IMR-90 (cell line): ENCODE results near the gene RAB4B. TPM values are rescaled to one million over a fixed set of nuclear protein-coding genes. Genes with fewer than 3 reads are reported as not detected.

Experiments
- ATAC-seq: fragments of 200-7000 bp; cut with Tn5 transposase; 2 replicates; pipeline ENCODE4 v1.9.1; 2020; ENCODE audit warnings: low read depth, mild to moderate bottlenecking, moderate library complexity
- BruUV-seq: library from RNA; stranded (reverse); fragments of 400-500 nt; replicated peaks from 2 replicates; lab custom pipeline; 2021; lab: Mats Ljungman, UMichigan
- CTCF ChIA-PET: fragments of 300-600 bp; formaldehyde crosslinking; extraction: SDS; loops from one replicate; lab custom pipeline; 2021; ENCODE audit warnings: antibody characterized with exemption; lab: Yijun Ruan, JAX
- POLR2A ChIA-PET: fragments of 300-600 bp; sonication (Branson Sonifier 250); formaldehyde crosslinking; loops from one replicate; lab custom pipeline; 2022; ENCODE audit warnings: antibody characterized with exemption; ENCODE audit not compliant: unreplicated experiment; lab: Charles Lee
- DNase-seq: peaks from one replicate; pipeline ENCODE4 v3.0.0; 2013
- H2AFZ ChIP-seq: replicated peaks from 2 replicates; pipeline ENCODE3; 2013; ENCODE audit warnings: low read length, mild to moderate bottlenecking; ENCODE audit not compliant: poor library complexity
- H2AK5ac ChIP-seq: 2 replicates; pipeline ENCODE4 v1.6.1; 2013; ENCODE audit warnings: low read depth, low read length, inconsistent platforms
- H2AK9ac ChIP-seq: replicated peaks from 2 replicates; pipeline ENCODE3; 2013; ENCODE audit warnings: mild to moderate bottlenecking, low read depth, low read length, moderate library complexity; ENCODE audit not compliant: poor library complexity
- H2BK120ac ChIP-seq: 2 replicates; pipeline ENCODE4 v1.6.1; 2013; ENCODE audit warnings: low read depth, low read length, inconsistent platforms
- H2BK15ac ChIP-seq: 3 replicates; pipeline ENCODE4 v1.6.1; 2013; ENCODE audit warnings: low read depth, low read length, inconsistent platforms
- H2BK20ac ChIP-seq: 2 replicates; pipeline ENCODE4 v1.6.1; 2013; ENCODE audit warnings: low read depth, mild to moderate bottlenecking, inconsistent platforms, low read length, moderate library complexity
- H2BK5ac ChIP-seq: 2 replicates; pipeline ENCODE4 v1.6.1; 2013; ENCODE audit warnings: mild to moderate bottlenecking, low read depth, low read length, inconsistent platforms; ENCODE audit not compliant: poor library complexity, severe bottlenecking
- H3K14ac ChIP-seq: replicated peaks from 2 replicates; pipeline ENCODE4 v1.6.1; 2013; ENCODE audit warnings: low read depth, low read length, inconsistent platforms
- H3K18ac ChIP-seq: 2 replicates; pipeline ENCODE4 v1.6.1; 2013; ENCODE audit warnings: low read depth, low read length, control low read depth
- H3K23ac ChIP-seq: 2 replicates; pipeline ENCODE4 v1.6.1; 2013; ENCODE audit warnings: low read depth, low read length, inconsistent platforms
- H3K27ac ChIP-seq: 2 replicates; pipeline ENCODE4 v1.5.1; 2013; ENCODE audit warnings: mild to moderate bottlenecking, control low read depth, low read length; ENCODE audit not compliant: insufficient read depth
- H3K27me3 ChIP-seq: 2 replicates; pipeline ENCODE4 v1.6.1; 2013; ENCODE audit warnings: low read length; ENCODE audit not compliant: control insufficient read depth, insufficient read depth
- H3K36me3 ChIP-seq: 2 replicates; pipeline ENCODE4 v1.6.1; 2013; ENCODE audit warnings: low read length, mixed read lengths; ENCODE audit not compliant: control insufficient read depth, insufficient read depth
- H3K4ac ChIP-seq: 2 replicates; pipeline ENCODE4 v1.6.1; 2013; ENCODE audit warnings: low read depth, low read length, inconsistent platforms
- H3K4me1 ChIP-seq: 2 replicates; pipeline ENCODE4 v1.6.1; 2013; ENCODE audit warnings: low read length, mixed read lengths; ENCODE audit not compliant: control insufficient read depth, insufficient read depth
- H3K4me2 ChIP-seq: 2 replicates; pipeline ENCODE4 v1.6.1; 2013; ENCODE audit warnings: low read depth, mild to moderate bottlenecking, control low read depth, low read length, moderate library complexity
- H3K4me3 ChIP-seq: 2 replicates; pipeline ENCODE4 v1.5.1; 2013; ENCODE audit warnings: low read depth, mild to moderate bottlenecking, control low read depth, low read length, moderate library complexity; ENCODE audit not compliant: insufficient read depth
- H3K56ac ChIP-seq: 2 replicates; pipeline ENCODE4 v1.6.1; 2013; ENCODE audit warnings: low read length, inconsistent platforms; ENCODE audit not compliant: insufficient read depth; ENCODE audit errors: extremely low read depth
- H3K79me1 ChIP-seq, 2 experiments: 2 replicates each; pipeline ENCODE4 v1.6.1; 2013; ENCODE audit warnings: low read length in 2 of 2, inconsistent platforms in 1 of 2, low read depth in 1 of 2
- H3K9ac ChIP-seq: 2 replicates; pipeline ENCODE4 v1.6.1; 2013; ENCODE audit warnings: low read depth, low read length, control low read depth
- H3K9me1 ChIP-seq: 2 replicates; pipeline ENCODE4 v1.6.1; 2013; ENCODE audit warnings: low read length, inconsistent platforms; ENCODE audit not compliant: insufficient read depth
- H3K9me3 ChIP-seq: 2 replicates; pipeline ENCODE4 v1.6.1; 2013; ENCODE audit warnings: low read length; ENCODE audit not compliant: control insufficient read depth, insufficient read depth
- H4K20me1 ChIP-seq: 2 replicates; pipeline ENCODE4 v1.6.1; 2013; ENCODE audit warnings: low read length, inconsistent platforms; ENCODE audit not compliant: insufficient read depth
- H4K5ac ChIP-seq: 2 replicates; pipeline ENCODE4 v1.6.1; 2013; ENCODE audit warnings: mild to moderate bottlenecking, low read depth, low read length, control low read depth
- H4K8ac ChIP-seq, 2 experiments: 2 replicates each; pipeline ENCODE4 v1.6.1; 2013; ENCODE audit warnings: low read depth in 2 of 2, low read length in 2 of 2, control low read depth in 1 of 2, inconsistent platforms in 1 of 2
- H4K91ac ChIP-seq: 2 replicates; pipeline ENCODE4 v1.6.1; 2013; ENCODE audit warnings: low read depth, low read length, inconsistent platforms; ENCODE audit not compliant: insufficient read depth
- BHLHE40 ChIP-seq: fragments of 150-350 bp; IDR thresholded peaks from 2 replicates; pipeline ENCODE4 v1.6.1; 2016; ENCODE audit warnings: mild to moderate bottlenecking, low read depth, low read length
- CEBPB ChIP-seq: IDR thresholded peaks from 2 replicates; pipeline ENCODE4 v1.6.1; 2012; ENCODE audit warnings: low read depth, low read length, improper control_type of control experiment
- CHD1 ChIP-seq: IDR thresholded peaks from 2 replicates; pipeline ENCODE4 v1.6.1; 2012; ENCODE audit warnings: low read depth, low read length, improper control_type of control experiment
- CTCF ChIP-seq: conservative IDR thresholded peaks from 2 replicates; pipeline ENCODE4 v1.5.1; 2012; ENCODE audit warnings: mild to moderate bottlenecking, low read depth, low read length, improper control_type of control experiment
- ELK1 ChIP-seq: fragments of 150-350 bp; IDR thresholded peaks from 2 replicates; pipeline ENCODE4 v1.6.1; 2016; ENCODE audit warnings: low read depth, mild to moderate bottlenecking, low read length, moderate library complexity, borderline replicate concordance
- FOS ChIP-seq: fragments of 150-350 bp; IDR thresholded peaks from 2 replicates; pipeline ENCODE4 v1.6.1; 2016; ENCODE audit warnings: low read depth, low read length
- MAFK ChIP-seq: IDR thresholded peaks from 2 replicates; pipeline ENCODE4 v1.6.1; 2012; ENCODE audit warnings: low read depth, low read length, improper control_type of control experiment
- MAZ ChIP-seq: IDR thresholded peaks from 2 replicates; pipeline ENCODE4 v1.6.1; 2012; ENCODE audit warnings: low read depth, mild to moderate bottlenecking, low read length, improper control_type of control experiment, moderate library complexity, borderline replicate concordance
- MXI1 ChIP-seq: IDR thresholded peaks from 2 replicates; pipeline ENCODE4 v1.6.1; 2012; ENCODE audit warnings: low read depth, mild to moderate bottlenecking, low read length, moderate library complexity, borderline replicate concordance
- NFE2L2 ChIP-seq: fragments of 150-350 bp; IDR thresholded peaks from 2 replicates; pipeline ENCODE4 v1.6.1; 2016; ENCODE audit warnings: low read depth, mild to moderate bottlenecking, low read length
- POLR2A ChIP-seq: IDR thresholded peaks from 2 replicates; pipeline ENCODE4 v1.6.1; 2012; ENCODE audit warnings: mild to moderate bottlenecking, low read depth, low read length
- RCOR1 ChIP-seq: IDR thresholded peaks from 2 replicates; pipeline ENCODE4 v1.6.1; 2012; ENCODE audit warnings: mild to moderate bottlenecking, low read length, improper control_type of control experiment; ENCODE audit not compliant: insufficient replicate concordance
- RFX5 ChIP-seq: IDR thresholded peaks from 2 replicates; pipeline ENCODE4 v1.8.0; 2012; ENCODE audit warnings: low read depth, mild to moderate bottlenecking, low read length, moderate library complexity
- SMC3 ChIP-seq: fragments of 150-350 bp; IDR thresholded peaks from 2 replicates; pipeline ENCODE4 v1.6.1; 2016; ENCODE audit warnings: low read depth, mild to moderate bottlenecking, antibody characterized with exemption, low read length, moderate library complexity
- USF2 ChIP-seq: fragments of 150-350 bp; IDR thresholded peaks from 2 replicates; pipeline ENCODE4 v1.6.1; 2017; ENCODE audit warnings: mild to moderate bottlenecking, antibody characterized with exemption, low read length, low read depth
- WGBS, 2 experiments: methylation state at CpG; one replicate each; pipeline versions ENCODE4 v1.1.5 to v1.1.7; 2013; ENCODE audit warnings: missing lambda C conversion rate in 2 of 2; ENCODE audit not compliant: insufficient read length in 1 of 2; ENCODE audit errors: extremely low coverage in 2 of 2; 5-methylcytosine and 5-hydroxymethylcytosine counted together
- dilution Hi-C: fragments of 300-500 bp; cut with HindIII; formaldehyde crosslinking; loops from one replicate; pipeline ENCODE4 v1.14.3; 2018; ENCODE audit warnings: low sequenced_read_pairs; ENCODE audit not compliant: unreplicated experiment
- in situ Hi-C: fragments of 300-500 bp; cut with MboI; formaldehyde crosslinking; loops from 3 replicates; pipeline ENCODE4 v1.14.3; 2019; ENCODE audit warnings: low sequenced_read_pairs, inconsistent platforms, mixed read lengths
- intact Hi-C: fragments of 100-400 bp; cut with micrococcal nuclease; formaldehyde crosslinking; loops from 2 replicates; pipeline ENCODE4 v1.10.0; 2022
- polyA plus RNA-seq, 3 experiments: library from polyadenylated mRNA; depleted of rRNA; stranded (reverse); fragments of >200 nt; gene quantifications; 2 replicates each; pipeline ENCODE4 v1.2.3, GENCODE V29; 2012; ENCODE audit warnings: low replicate concordance in 1 of 3
- total RNA-seq: library from RNA; depleted of rRNA; stranded (reverse); fragments of >200 nt; gene quantifications from 2 replicates; pipeline ENCODE4 v1.2.3, GENCODE V29; 2012

Gene RAB4B
- total and polyA plus RNA-seq, 2 of the 4 experiments (the other 2 are of a cell fraction): 7.9 to 21.4 TPM

- Histone ChIP-seq H4K8ac (no peak overlapping the region), H3K27me3 (no peaks in the 10 kb centered on the region), H3K18ac (no peak overlapping the region), H3K4me3 (no peak overlapping the region), H4K5ac (no peak overlapping the region), H2BK15ac (no peak overlapping the region), H3K79me1 (peaks cover 41 to 66% of the 10 kb centered on the region in 2 experiments), H3K14ac (no peak overlapping the region), H3K36me3 (peaks cover 75% of the 10 kb centered on the region), H2AFZ (no peak overlapping the region), H3K9ac (no peak overlapping the region), H2BK5ac (no peak overlapping the region), H2BK120ac (no peak overlapping the region), H3K4me2 (no peak overlapping the region), H3K4ac (no peak overlapping the region), H2AK5ac (no peak overlapping the region), H3K9me1 (peaks cover 9% of the 10 kb centered on the region; the same call in 1 of the 2 replicates), H3K4me1 (peaks cover 2% of the 10 kb centered on the region; the same call in 1 of the 2 replicates), H3K27ac (no peak overlapping the region), H3K9me3 (no peaks in the 10 kb centered on the region), H2BK20ac (no peak overlapping the region), H4K91ac (no peak overlapping the region), H3K23ac (no peak overlapping the region), H3K56ac (no peak overlapping the region), H4K20me1 (peaks cover 42% of the 10 kb centered on the region), H2AK9ac (no peak overlapping the region)
- BruUV-seq: no TSS peak
- ATAC-seq: no peak
- dilution Hi-C loops: no loop called here
- TF ChIP-seq ELK1 (no peak), SMC3 (no peak), RCOR1 (no peak), USF2 (no peak), CHD1 (no peak), MAFK (no peak), FOS (no peak), RFX5 (no peak), CEBPB (no peak), CTCF (no peak), BHLHE40 (no peak), NFE2L2 (no peak), POLR2A (no peak), MXI1 (no peak), MAZ (no peak)
- intact Hi-C loops: no loop called here
- DNase-seq: no peak
- no CpG with 5 or more reads among the region's 3 CpGs for WGBS, 2 experiments
- ChIA-PET POLR2A (no interaction called here), CTCF (no interaction called here)
- in situ Hi-C loops: no loop called here
Measured at GRCh38 chr19:40758491-40758890, 19.6 kb upstream of the RAB4B start.
